Measurements from ENCODE around the gene POU6F2.

DNA sequence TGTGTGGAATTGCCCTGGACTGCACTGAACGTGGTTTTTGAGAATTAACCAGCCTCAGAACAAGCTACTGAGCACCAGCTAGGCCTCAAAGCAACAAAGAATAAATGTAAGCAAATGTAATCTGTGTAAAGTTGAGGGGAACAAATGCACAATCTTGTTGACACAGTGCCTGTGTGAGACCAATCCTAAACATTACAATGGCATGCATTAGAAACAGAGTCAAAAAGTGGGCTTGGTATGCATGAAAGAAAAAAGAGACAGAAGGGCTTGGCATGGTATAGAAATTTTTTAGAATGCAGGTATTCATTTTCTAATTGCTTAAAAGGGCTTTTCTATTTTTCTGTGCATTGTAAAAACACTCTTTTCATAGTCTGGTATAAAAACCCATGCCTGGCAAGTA, 224.3 kb downstream of the POU6F2 start:
- TF ChIP-seq, protein P1, sequence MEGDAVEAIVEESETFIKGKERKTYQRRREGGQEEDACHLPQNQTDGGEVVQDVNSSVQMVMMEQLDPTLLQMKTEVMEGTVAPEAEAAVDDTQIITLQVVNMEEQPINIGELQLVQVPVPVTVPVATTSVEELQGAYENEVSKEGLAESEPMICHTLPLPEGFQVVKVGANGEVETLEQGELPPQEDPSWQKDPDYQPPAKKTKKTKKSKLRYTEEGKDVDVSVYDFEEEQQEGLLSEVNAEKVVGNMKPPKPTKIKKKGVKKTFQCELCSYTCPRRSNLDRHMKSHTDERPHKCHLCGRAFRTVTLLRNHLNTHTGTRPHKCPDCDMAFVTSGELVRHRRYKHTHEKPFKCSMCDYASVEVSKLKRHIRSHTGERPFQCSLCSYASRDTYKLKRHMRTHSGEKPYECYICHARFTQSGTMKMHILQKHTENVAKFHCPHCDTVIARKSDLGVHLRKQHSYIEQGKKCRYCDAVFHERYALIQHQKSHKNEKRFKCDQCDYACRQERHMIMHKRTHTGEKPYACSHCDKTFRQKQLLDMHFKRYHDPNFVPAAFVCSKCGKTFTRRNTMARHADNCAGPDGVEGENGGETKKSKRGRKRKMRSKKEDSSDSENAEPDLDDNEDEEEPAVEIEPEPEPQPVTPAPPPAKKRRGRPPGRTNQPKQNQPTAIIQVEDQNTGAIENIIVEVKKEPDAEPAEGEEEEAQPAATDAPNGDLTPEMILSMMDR (conservative IDR thresholded peaks at IDR 0.05; ENCODE audit: low read depth, low read length): no peak
- TF ChIP-seq EZH2 (IDR thresholded peaks at IDR 0.05; ENCODE audit: borderline replicate concordance, low read depth, low read length, poor library complexity, severe bottlenecking): no peak

Measured in A673 (cell line).